ENCODE data around the gene LANCL2. TPM values are rescaled to one million over a fixed set of nuclear protein-coding genes. Genes with fewer than 3 reads are reported as not detected.

Gene LANCL2
- total and polyA plus RNA-seq, 4 donors = 6.2 to 11.9 (median 10.8) TPM

DNA sequence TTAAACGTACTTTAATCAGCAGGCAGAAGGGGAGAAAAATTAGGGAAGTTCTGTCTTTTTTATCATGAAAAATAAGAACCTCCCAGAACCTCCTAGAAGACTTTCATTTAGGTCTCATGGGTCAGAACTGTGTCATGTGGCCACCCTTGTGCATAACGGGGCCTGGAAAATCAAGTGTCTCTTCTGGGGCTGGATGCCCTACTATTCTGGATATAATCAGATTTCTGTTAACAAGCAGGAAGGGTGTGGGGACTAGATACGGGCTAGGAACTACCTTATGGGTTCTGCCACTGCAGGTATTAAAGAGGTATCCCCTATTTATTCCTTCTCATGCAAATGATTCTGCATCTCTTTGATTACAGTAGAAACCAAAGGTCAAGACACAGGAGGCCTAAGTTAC, 14.1 kb downstream of the LANCL2 start (continued):
- TF ChIP-seq RXRA (IDR thresholded peaks at IDR 0.05) = no peak
- no peak for TF ChIP-seq TAF1 (conservative IDR thresholded peaks at IDR 0.05)
- TF ChIP-seq YY1 (IDR thresholded peaks at IDR 0.05) = no peak
- TF ChIP-seq, protein P1, sequence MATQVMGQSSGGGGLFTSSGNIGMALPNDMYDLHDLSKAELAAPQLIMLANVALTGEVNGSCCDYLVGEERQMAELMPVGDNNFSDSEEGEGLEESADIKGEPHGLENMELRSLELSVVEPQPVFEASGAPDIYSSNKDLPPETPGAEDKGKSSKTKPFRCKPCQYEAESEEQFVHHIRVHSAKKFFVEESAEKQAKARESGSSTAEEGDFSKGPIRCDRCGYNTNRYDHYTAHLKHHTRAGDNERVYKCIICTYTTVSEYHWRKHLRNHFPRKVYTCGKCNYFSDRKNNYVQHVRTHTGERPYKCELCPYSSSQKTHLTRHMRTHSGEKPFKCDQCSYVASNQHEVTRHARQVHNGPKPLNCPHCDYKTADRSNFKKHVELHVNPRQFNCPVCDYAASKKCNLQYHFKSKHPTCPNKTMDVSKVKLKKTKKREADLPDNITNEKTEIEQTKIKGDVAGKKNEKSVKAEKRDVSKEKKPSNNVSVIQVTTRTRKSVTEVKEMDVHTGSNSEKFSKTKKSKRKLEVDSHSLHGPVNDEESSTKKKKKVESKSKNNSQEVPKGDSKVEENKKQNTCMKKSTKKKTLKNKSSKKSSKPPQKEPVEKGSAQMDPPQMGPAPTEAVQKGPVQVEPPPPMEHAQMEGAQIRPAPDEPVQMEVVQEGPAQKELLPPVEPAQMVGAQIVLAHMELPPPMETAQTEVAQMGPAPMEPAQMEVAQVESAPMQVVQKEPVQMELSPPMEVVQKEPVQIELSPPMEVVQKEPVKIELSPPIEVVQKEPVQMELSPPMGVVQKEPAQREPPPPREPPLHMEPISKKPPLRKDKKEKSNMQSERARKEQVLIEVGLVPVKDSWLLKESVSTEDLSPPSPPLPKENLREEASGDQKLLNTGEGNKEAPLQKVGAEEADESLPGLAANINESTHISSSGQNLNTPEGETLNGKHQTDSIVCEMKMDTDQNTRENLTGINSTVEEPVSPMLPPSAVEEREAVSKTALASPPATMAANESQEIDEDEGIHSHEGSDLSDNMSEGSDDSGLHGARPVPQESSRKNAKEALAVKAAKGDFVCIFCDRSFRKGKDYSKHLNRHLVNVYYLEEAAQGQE (IDR thresholded peaks at IDR 0.05) = no peak
- no peak for TF ChIP-seq EGR1 (IDR thresholded peaks at IDR 0.05; ENCODE audit: low read depth in 2 of 2)
- no peak for TF ChIP-seq FOXA1 (IDR thresholded peaks at IDR 0.05)

DNA sequence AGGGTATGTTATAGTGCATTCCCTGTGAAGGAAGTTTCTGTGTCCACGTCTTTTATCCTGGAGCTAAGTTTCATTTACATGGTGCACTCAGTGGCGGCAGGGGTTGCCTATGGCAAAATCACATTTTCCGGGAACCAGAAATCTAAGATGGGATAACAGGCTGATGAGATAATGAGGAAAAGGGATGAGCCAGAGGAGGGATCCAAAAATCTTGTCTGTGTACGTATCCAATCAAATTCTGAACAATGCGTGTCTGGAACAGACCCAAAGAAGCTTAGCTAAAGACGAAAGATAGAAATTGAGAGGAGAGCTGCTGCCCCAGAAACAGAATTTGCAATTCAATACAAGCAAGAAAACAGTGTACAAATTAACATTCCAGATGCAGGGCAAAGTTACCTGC, 16.1 kb downstream of the LANCL2 start:
- Histone ChIP-seq H3K27me3 (ENCODE audit: control insufficient read depth in 4 of 4, insufficient read depth in 4 of 4, low read length in 3 of 4) (no peaks in the 10 kb centered on the region), H3K4me1 (ENCODE audit: control insufficient read depth in 4 of 4, insufficient read depth in 4 of 4, low read length in 3 of 4) (no peaks in the 10 kb centered on the region), H3K4me3 (ENCODE audit: low read depth in 1 of 3, low read length in 3 of 3) (no peak overlapping the region), H3K9ac (ENCODE audit: low read depth in 1 of 2, low read length in 2 of 2) (no peak overlapping the region), H3K9me3 (ENCODE audit: control insufficient read depth in 4 of 4, low read length in 3 of 4) (no peaks in the 10 kb centered on the region), H3K27ac (ENCODE audit: low read depth in 1 of 2, low read length in 2 of 2) (no peak overlapping the region), H3K36me3 (ENCODE audit: control insufficient read depth in 4 of 4, insufficient read depth in 3 of 4, low read depth in 1 of 4, low read length in 3 of 4) (no peaks in the 10 kb centered on the region)
- 88% methylated on average over 6 of the region's 6 CpGs for WGBS
- no peak for DNase-seq (ENCODE audit: low spot score)
- TF ChIP-seq NR2F2 (IDR thresholded peaks at IDR 0.05) = no peak
- TF ChIP-seq EGR1 (IDR thresholded peaks at IDR 0.05; ENCODE audit: low read depth in 2 of 2) = no peak
- TF ChIP-seq YY1 (IDR thresholded peaks at IDR 0.05) = no peak
- no peak for TF ChIP-seq FOXA2 (IDR thresholded peaks at IDR 0.05)
- TF ChIP-seq GABPA (IDR thresholded peaks at IDR 0.05 in 1 of 2, conservative IDR thresholded peaks at IDR 0.05 in 1 of 2) = no peak
- no peak for TF ChIP-seq RAD21 (IDR thresholded peaks at IDR 0.05)
- TF ChIP-seq, protein P2, sequence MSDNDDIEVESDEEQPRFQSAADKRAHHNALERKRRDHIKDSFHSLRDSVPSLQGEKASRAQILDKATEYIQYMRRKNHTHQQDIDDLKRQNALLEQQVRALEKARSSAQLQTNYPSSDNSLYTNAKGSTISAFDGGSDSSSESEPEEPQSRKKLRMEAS (IDR thresholded peaks at IDR 0.05) = no peak
- TF ChIP-seq HNF4G (IDR thresholded peaks at IDR 0.05) = no peak
- TF ChIP-seq RXRA (IDR thresholded peaks at IDR 0.05) = no peak
- TF ChIP-seq FOXA1 (IDR thresholded peaks at IDR 0.05) = no peak
- TF ChIP-seq, protein P3, sequence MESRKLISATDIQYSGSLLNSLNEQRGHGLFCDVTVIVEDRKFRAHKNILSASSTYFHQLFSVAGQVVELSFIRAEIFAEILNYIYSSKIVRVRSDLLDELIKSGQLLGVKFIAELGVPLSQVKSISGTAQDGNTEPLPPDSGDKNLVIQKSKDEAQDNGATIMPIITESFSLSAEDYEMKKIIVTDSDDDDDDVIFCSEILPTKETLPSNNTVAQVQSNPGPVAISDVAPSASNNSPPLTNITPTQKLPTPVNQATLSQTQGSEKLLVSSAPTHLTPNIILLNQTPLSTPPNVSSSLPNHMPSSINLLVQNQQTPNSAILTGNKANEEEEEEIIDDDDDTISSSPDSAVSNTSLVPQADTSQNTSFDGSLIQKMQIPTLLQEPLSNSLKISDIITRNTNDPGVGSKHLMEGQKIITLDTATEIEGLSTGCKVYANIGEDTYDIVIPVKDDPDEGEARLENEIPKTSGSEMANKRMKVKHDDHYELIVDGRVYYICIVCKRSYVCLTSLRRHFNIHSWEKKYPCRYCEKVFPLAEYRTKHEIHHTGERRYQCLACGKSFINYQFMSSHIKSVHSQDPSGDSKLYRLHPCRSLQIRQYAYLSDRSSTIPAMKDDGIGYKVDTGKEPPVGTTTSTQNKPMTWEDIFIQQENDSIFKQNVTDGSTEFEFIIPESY (IDR thresholded peaks at IDR 0.05) = no peak
- no peak for TF ChIP-seq JUND (IDR thresholded peaks at IDR 0.05)
- no peak for TF ChIP-seq HNF4A (conservative IDR thresholded peaks at IDR 0.05)
- TF ChIP-seq, protein P1 (IDR thresholded peaks at IDR 0.05) = no peak
